ENCODE data around the gene TCF19. TPM values are rescaled to one million over a fixed set of nuclear protein-coding genes. Genes with fewer than 3 reads are reported as not detected.

The TCF19 gene
- total RNA-seq, 4 donors from 2014 or later = 3.9 to 5.9 (median 5.1) TPM

DNA sequence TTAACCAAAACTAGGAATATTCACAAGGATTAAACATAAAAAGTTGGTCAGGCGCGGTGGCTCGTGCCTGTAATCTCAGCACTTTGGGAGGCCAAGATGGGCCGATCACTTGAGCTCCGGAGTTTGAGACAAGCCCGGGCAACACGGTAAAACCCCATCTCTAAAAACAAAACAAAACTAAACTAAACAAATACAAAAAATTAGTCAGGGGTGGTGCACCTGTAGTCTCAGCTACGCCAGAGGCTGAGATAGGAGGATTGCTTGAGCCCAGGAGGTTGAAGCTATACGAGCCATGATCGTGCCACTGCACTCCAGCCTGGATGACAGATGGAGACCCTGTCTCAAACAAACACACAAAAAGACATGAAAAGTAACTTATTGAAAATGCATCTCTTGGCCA is 22.7 kb upstream of the TCF19 start:
- H3K36me3 ChIP-seq = no peaks in the 10 kb centered on the region
- H3K27me3 ChIP-seq = no peaks in the 10 kb centered on the region
- H3K9me3 ChIP-seq = no peaks in the 10 kb centered on the region
- peaks cover 0 to 10% (median 4%) of the 10 kb centered on the region in 3 donors for H3K4me1 ChIP-seq
- TF ChIP-seq POLR2AphosphoS5 (IDR thresholded peaks at IDR 0.05) = no peak
- TF ChIP-seq POLR2A (IDR thresholded peaks at IDR 0.05) = no peak
- TF ChIP-seq EP300 (IDR thresholded peaks at IDR 0.05) = no peak
- no peak for TF ChIP-seq CTCF (IDR thresholded peaks at IDR 0.05)
- no peak overlapping the region for H3K27ac ChIP-seq
- ATAC-seq = no peak
- H3K4me3 ChIP-seq = no peak overlapping the region
- WGBS, 2 donors (ENCODE audit: low coverage in 1 of 2) = 83 to 85% methylated on average over 8 to 9 of the region's 10 CpGs

DNA sequence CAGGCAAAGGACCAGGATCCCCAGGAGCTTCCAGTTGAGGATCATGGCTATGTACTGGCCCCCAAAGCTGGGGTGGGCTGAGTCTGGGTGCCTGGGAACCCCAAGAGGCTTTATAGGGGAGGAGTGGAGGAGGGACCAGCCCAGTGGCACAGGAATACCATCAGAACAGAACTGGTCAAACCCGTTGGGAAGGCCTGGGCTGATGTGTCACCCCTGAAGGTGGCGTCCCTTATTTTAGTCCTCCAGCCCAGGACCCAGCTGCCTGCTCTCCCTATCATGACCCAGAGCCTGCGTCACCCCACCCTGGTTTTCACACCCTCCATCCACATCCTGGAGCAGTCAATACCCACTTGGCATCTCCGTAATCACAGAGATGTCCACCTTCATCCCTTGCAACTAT is 19.4 kb upstream of the TCF19 start, which contains the start of gene PSORS1C2:
PSORS1C2 (minus strand) TSS at position 85 of the 400 bp plus-strand sequence; CDS start at position 45, 40 bp downstream.
- H3K36me3 ChIP-seq = peaks cover 0 to 18% of the 10 kb centered on the region in 2 donors
- H3K27ac ChIP-seq = no peak within 1 kb of the TSS
- peaks cover 0 to 26% (median 4%) of the 10 kb centered on the region in 3 donors for H3K4me1 ChIP-seq
- H3K27me3 ChIP-seq = no peaks in the 10 kb centered on the region
- H3K4me3 ChIP-seq = no peak within 1 kb of the TSS
- no peak for ATAC-seq
- H3K9me3 ChIP-seq = no peaks in the 10 kb centered on the region
- no peak for TF ChIP-seq POLR2AphosphoS5 (IDR thresholded peaks at IDR 0.05)
- no peak for TF ChIP-seq EP300 (IDR thresholded peaks at IDR 0.05)
- no peak for TF ChIP-seq POLR2A (IDR thresholded peaks at IDR 0.05)
- no peak for TF ChIP-seq CTCF (IDR thresholded peaks at IDR 0.05)
- 100% methylated on average over 2 to 4 of the region's 4 CpGs for WGBS, 2 donors (ENCODE audit: low coverage in 1 of 2)

DNA sequence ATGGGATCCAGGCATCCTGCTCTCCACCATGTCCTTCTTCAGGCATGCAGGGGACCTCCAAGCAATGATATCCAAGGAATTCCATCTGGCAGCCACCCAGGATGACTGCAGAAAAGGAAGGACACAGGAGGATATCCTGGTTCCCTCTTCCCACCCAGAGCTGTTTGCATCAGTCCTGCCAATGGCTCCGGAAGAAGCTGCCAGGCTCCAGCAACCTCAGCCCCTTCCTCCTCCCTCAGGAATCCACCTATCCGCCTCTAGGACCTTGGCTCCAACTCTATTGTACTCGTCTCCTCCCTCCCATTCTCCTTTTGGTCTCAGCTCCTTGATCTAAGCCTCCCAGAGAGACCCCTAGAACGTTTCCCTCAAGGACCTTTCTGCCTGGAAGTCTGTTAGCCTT is 18.8 kb upstream of the TCF19 start:
- Histone ChIP-seq H3K36me3 (peaks cover 0 to 24% of the 10 kb centered on the region in 2 donors), H3K4me1 (peaks cover 0 to 26% (median 4%) of the 10 kb centered on the region in 3 donors), H3K4me3 (no peak overlapping the region), H3K9me3 (no peaks in the 10 kb centered on the region), H3K27ac (no peak overlapping the region), H3K27me3 (no peaks in the 10 kb centered on the region)
- ATAC-seq = no peak
- WGBS, 2 donors (ENCODE audit: low coverage in 1 of 2) = 12 to 29% methylated on average over 2 to 3 of the region's 4 CpGs
- TF ChIP-seq CTCF (IDR thresholded peaks at IDR 0.05) (no peak), POLR2A (IDR thresholded peaks at IDR 0.05) (no peak), POLR2AphosphoS5 (IDR thresholded peaks at IDR 0.05) (no peak), EP300 (IDR thresholded peaks at IDR 0.05) (no peak)

DNA sequence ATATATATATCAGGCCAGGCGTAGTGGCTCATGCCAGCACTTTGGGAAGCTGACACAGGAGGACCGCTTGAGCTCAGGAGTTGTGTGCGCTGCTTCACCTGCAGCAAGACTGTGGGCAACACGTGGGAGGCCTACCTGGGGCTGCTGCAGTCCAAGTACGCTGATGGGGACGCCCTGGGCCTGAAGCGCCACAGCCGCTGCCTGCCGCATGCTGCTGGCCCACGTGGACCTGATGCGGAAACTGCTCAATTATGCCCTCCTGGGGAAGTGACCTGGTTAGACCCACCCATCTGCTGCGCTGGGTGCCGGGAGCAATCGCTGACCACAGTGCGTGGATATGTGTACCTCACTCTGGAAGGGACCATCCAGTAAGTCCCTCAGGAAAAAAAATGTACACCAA is 17.7 kb upstream of the TCF19 start:
- WGBS, 2 donors (ENCODE audit: low coverage in 1 of 2) = 83% methylated on average over 6 of the region's 15 CpGs; no CpG with 5 or more reads in 1 of the 2 donors

More for the DNA sequence above, 17.7 kb upstream of the TCF19 start:
- ATAC-seq = no peak
- TF ChIP-seq POLR2AphosphoS5 (IDR thresholded peaks at IDR 0.05) (no peak), CTCF (IDR thresholded peaks at IDR 0.05) (no peak), POLR2A (IDR thresholded peaks at IDR 0.05) (no peak), EP300 (IDR thresholded peaks at IDR 0.05) (no peak)
- H3K27me3 ChIP-seq = no peaks in the 10 kb centered on the region
- no peak overlapping the region for H3K4me3 ChIP-seq
- H3K36me3 ChIP-seq = peaks cover 0 to 34% of the 10 kb centered on the region in 2 donors
- H3K4me1 ChIP-seq = peaks cover 0 to 26% (median 4%) of the 10 kb centered on the region in 3 donors
- H3K27ac ChIP-seq = no peak overlapping the region
- H3K9me3 ChIP-seq = no peaks in the 10 kb centered on the region
